Breast epithelium (tissue), 4 donors: ENCODE data around the gene SIRT3. TPM values are rescaled to one million over a fixed set of nuclear protein-coding genes. Genes with fewer than 3 reads are reported as not detected.

ENCODE experiments used
- DNase-seq, 2 donors: peaks; one replicate each; pipeline ENCODE4 v3.0.0-alpha.2; 2019; ENCODE audit warnings: low spot score in 2 of 2
- H3K27ac ChIP-seq, 2 donors: fragments of 200-600 bp; sonication (generic) in 1 of 2; one replicate each; pipeline ENCODE4 v1.5.1; 2016 to 2019; ENCODE audit warnings: mild to moderate bottlenecking in 1 of 2
- H3K27me3 ChIP-seq, 2 donors: fragments of 200-600 bp; sonication (generic) in 1 of 2; one replicate each; pipeline versions ENCODE4 v1.5.1 to v1.6.0; 2017 to 2019; ENCODE audit warnings: control low read depth in 1 of 2, mild to moderate bottlenecking in 1 of 2
- H3K36me3 ChIP-seq: fragments of 200-600 bp; one replicate; pipeline ENCODE4 v1.5.1; 2019
- H3K4me1 ChIP-seq, 2 donors: fragments of 200-600 bp; sonication (generic); one replicate each; pipeline ENCODE4 v1.5.1; 2016 to 2019; ENCODE audit warnings: control low read depth in 1 of 2
- H3K4me3 ChIP-seq, 3 donors: fragments of 200-600 bp; sonication (generic); 1 replicate in 2 of 3; 2 replicates in 1 of 3; pipeline ENCODE4 v1.5.1; 2016 to 2019; ENCODE audit warnings: mild to moderate bottlenecking in 3 of 3, moderate library complexity in 2 of 3
- H3K9me3 ChIP-seq, 2 donors: fragments of 200-600 bp; sonication (generic) in 1 of 2; one replicate each; pipeline ENCODE4 v1.5.1; 2016 to 2019; ENCODE audit warnings: control low read depth in 1 of 2
- CTCF ChIP-seq, 3 donors: fragments of 450-650 bp; IDR thresholded peaks; one replicate each; pipeline ENCODE4 v1.5.1; 2016 to 2017; ENCODE audit warnings: antibody characterized with exemption in 3 of 3, mild to moderate bottlenecking in 3 of 3, moderate library complexity in 3 of 3
- POLR2A ChIP-seq: fragments of 450-650 bp; IDR thresholded peaks from one replicate; pipeline ENCODE4 v1.6.1; 2016; ENCODE audit warnings: antibody characterized with exemption, mild to moderate bottlenecking, moderate library complexity
- POLR2AphosphoS5 ChIP-seq, 3 donors: sonication (generic); formaldehyde crosslinking; IDR thresholded peaks; one replicate each; pipeline ENCODE4 v1.6.1; 2017; ENCODE audit warnings: antibody characterized with exemption in 3 of 3
- intact Hi-C: fragments of 100-400 bp; cut with DNase I; formaldehyde crosslinking; loops from one replicate; pipeline ENCODE4 v1.15.1; 2023; ENCODE audit warnings: low total_unique reads
- total RNA-seq, 3 donors: library from RNA; depleted of rRNA; stranded (reverse); fragments of >200 nt; gene quantifications; one replicate each; pipeline ENCODE4 v1.1.0, GENCODE V29; 2016

Gene SIRT3
- total RNA-seq, 3 donors from 2014 or later, result 17.3 to 21.4 (median 19.3) TPM

GRCh38 chr11:236774-237767, 929 bp upstream of the SIRT3 start, which contains the start of gene PSMD13:
PSMD13 (plus strand) TSS chr11:236976; CDS start chr11:237050, 74 bp downstream.
- H3K27me3 ChIP-seq, result no peaks in the 10 kb centered on the region
- intact Hi-C loops, result no loop called here
- peak; percentile 70 to 84 for DNase-seq
- H3K27ac ChIP-seq, result peak within 1 kb of the TSS; percentile 96 to 98
- H3K4me1 ChIP-seq, result peaks cover 3 to 16% of the 10 kb centered on the region in 2 donors
- H3K9me3 ChIP-seq, result no peaks in the 10 kb centered on the region
- no peaks in the 10 kb centered on the region for H3K36me3 ChIP-seq
- H3K4me3 ChIP-seq, result peak within 1 kb of the TSS; percentile 81 to 99 (median 98)
- peak; percentile 59 to 80 (median 78) for TF ChIP-seq POLR2AphosphoS5 (IDR thresholded peaks at IDR 0.05)
- TF ChIP-seq CTCF (IDR thresholded peaks at IDR 0.05), result peak in 1 of 3 donors; percentile 19
- peak; percentile 53 for TF ChIP-seq POLR2A

- intact Hi-C loops, result no loop called here
These were observed 539 bp downstream of the SIRT3 start for GRCh38 chr11:235609-235996.

GRCh38 chr11:235180-235579, 962 bp downstream of the SIRT3 start:
- Histone ChIP-seq H3K36me3 (no peaks in the 10 kb centered on the region), H3K4me3 (peak overlapping the region; percentile 81 to 99 (median 98)), H3K4me1 (peaks cover 3 to 16% of the 10 kb centered on the region in 2 donors), H3K27ac (peak overlapping the region in 1 of 2 donors; percentile 96), H3K27me3 (no peaks in the 10 kb centered on the region), H3K9me3 (no peaks in the 10 kb centered on the region)
- intact Hi-C loops, result no loop called here
- TF ChIP-seq POLR2AphosphoS5 (IDR thresholded peaks at IDR 0.05) (no peak), POLR2A (no peak), CTCF (IDR thresholded peaks at IDR 0.05) (no peak)
- DNase-seq, result peak in 1 of 2 donors; percentile 30

More at GRCh38 chr11:235609-235996, 539 bp downstream of the SIRT3 start:
- H3K27me3 ChIP-seq, result no peaks in the 10 kb centered on the region
- DNase-seq, result no peak
- no peaks in the 10 kb centered on the region for H3K9me3 ChIP-seq
- no peak for TF ChIP-seq POLR2A
- no peak for TF ChIP-seq POLR2AphosphoS5 (IDR thresholded peaks at IDR 0.05)
- no peak for TF ChIP-seq CTCF (IDR thresholded peaks at IDR 0.05)
- peaks cover 3 to 16% of the 10 kb centered on the region in 2 donors for H3K4me1 ChIP-seq
- H3K27ac ChIP-seq, result peak overlapping the region; percentile 96 to 98
- H3K36me3 ChIP-seq, result no peaks in the 10 kb centered on the region
- H3K4me3 ChIP-seq, result peak overlapping the region; percentile 81 to 99 (median 98)

GRCh38 chr11:232783-233565, 3.2 kb downstream of the SIRT3 start:
- peak overlapping the region in 2 of 3 donors; percentile 8 to 22 for H3K4me3 ChIP-seq
- no peaks in the 10 kb centered on the region for H3K9me3 ChIP-seq
- peak overlapping the region; percentile 43 to 66 for H3K27ac ChIP-seq
- TF ChIP-seq POLR2AphosphoS5 (IDR thresholded peaks at IDR 0.05), result no peak
- no peak for TF ChIP-seq CTCF (IDR thresholded peaks at IDR 0.05)
- no peak for TF ChIP-seq POLR2A
- no peaks in the 10 kb centered on the region for H3K27me3 ChIP-seq
- peak in 1 of 2 donors; percentile 53 for DNase-seq
- intact Hi-C loops, result no loop called here
- peaks cover under 1 to 12% of the 10 kb centered on the region in 2 donors for H3K4me1 ChIP-seq
- H3K36me3 ChIP-seq, result no peaks in the 10 kb centered on the region
